ENCODE measurements around the gene NLRC5. TPM values are rescaled to one million over a fixed set of nuclear protein-coding genes. Genes with fewer than 3 reads are reported as not detected.
"Not testable (repeated sequence)": the region's sequence is repeated elsewhere in the genome, so short reads cannot be mapped to it uniquely, and the experiment has no call there.

The NLRC5 gene
- total RNA-seq, 6 donors from 2014 or later, result 29.2 to 361 (median 52.7) TPM

DNA sequence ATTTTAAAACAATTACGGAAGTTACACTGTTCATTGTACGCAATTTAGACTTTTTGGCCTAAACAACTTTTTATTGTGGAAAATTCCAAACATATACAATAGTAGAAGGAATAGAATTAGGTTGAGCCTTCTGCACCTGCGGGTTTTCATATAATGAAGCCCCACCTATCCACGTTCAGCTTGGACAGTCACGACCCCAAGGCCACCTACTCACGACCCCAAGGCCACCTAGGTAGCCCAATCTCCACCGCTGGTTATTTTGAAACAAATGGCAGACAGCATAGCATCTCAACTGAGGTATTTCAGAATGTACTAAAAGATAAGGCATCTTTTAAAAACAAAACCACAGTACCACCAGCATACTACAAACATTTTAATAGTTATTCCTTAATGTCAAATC is 631 bp downstream of the NLRC5 start:
- H3K36me3 ChIP-seq, result no peaks in the 10 kb centered on the region
- ATAC-seq (ENCODE audit: low FRiP score in 2 of 2) (no peak), DNase-seq (no peak)
- peak overlapping the region; percentile 69 to 81 (median 74) for H3K4me3 ChIP-seq
- TF ChIP-seq EP300 (IDR thresholded peaks at IDR 0.05) (no peak), POLR2AphosphoS5 (IDR thresholded peaks at IDR 0.05) (no peak), POLR2A (IDR thresholded peaks at IDR 0.05) (no peak)
- TF ChIP-seq, protein P1, sequence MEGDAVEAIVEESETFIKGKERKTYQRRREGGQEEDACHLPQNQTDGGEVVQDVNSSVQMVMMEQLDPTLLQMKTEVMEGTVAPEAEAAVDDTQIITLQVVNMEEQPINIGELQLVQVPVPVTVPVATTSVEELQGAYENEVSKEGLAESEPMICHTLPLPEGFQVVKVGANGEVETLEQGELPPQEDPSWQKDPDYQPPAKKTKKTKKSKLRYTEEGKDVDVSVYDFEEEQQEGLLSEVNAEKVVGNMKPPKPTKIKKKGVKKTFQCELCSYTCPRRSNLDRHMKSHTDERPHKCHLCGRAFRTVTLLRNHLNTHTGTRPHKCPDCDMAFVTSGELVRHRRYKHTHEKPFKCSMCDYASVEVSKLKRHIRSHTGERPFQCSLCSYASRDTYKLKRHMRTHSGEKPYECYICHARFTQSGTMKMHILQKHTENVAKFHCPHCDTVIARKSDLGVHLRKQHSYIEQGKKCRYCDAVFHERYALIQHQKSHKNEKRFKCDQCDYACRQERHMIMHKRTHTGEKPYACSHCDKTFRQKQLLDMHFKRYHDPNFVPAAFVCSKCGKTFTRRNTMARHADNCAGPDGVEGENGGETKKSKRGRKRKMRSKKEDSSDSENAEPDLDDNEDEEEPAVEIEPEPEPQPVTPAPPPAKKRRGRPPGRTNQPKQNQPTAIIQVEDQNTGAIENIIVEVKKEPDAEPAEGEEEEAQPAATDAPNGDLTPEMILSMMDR (IDR thresholded peaks at IDR 0.05), result no peak
- WGBS, 2 donors, result 10 to 12% methylated on average over 7 of the region's 7 CpGs
- peaks cover 31 to 72% (median 46%) of the 10 kb centered on the region in 4 donors for H3K4me1 ChIP-seq
- no peaks in the 10 kb centered on the region for H3K9me3 ChIP-seq
- no peaks in the 10 kb centered on the region for H3K27me3 ChIP-seq
- peak overlapping the region; percentile 76 to 93 (median 91) for H3K27ac ChIP-seq

DNA sequence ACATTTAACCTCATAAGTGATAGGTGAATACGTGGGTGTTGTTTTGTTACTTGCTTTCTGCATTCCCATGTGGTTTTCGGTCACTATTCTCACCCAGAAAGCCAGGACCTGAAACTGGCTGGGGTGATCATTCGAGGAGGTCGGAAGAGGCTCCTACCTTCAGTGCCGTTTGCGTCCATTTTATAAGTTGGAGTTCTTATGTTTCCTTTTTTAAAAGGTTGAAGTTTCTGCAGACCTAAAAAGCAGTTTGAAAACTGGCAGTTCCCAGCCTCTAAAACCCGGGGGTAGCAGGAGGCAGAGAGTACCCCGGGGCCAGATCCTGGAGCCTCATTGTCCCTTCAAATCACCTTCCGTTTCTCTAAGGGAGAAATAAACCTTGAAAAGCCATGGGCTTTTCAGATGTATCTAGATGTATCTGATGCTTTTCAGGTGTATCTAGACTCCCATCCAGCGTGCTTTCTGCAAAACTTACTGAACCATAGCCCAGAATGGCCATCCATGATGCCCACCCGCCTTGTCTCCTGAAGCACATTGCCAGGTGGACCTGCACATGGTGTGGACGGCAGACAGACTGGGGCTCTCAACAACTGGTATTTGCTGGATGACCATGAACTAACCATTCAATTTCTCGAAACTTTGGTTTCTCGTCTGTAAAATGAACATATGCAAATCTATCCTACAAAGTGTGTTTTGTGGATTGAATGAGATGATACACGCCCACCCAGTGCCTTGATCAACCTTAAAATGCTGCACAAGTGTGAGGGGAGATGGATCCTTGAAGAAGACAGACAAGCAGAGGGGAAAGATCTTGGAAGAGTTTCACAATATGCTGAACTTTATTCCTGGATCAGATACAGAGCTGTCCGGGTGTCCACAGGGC is 1.3 kb downstream of the NLRC5 start:
- no peaks in the 10 kb centered on the region for H3K9me3 ChIP-seq
- H3K36me3 ChIP-seq, result no peaks in the 10 kb centered on the region
- no peak for ATAC-seq (ENCODE audit: low FRiP score in 2 of 2)
- peaks cover 26 to 72% (median 41%) of the 10 kb centered on the region in 4 donors for H3K4me1 ChIP-seq
- DNase-seq, result no peak
- peak overlapping the region; percentile 69 to 81 (median 74) for H3K4me3 ChIP-seq
- WGBS, 2 donors, result 58 to 63% methylated on average over 16 of the region's 16 CpGs
- TF ChIP-seq POLR2AphosphoS5 (IDR thresholded peaks at IDR 0.05), result no peak
- TF ChIP-seq EP300 (IDR thresholded peaks at IDR 0.05), result no peak
- TF ChIP-seq, protein P1 (IDR thresholded peaks at IDR 0.05), result no peak
- TF ChIP-seq POLR2A (IDR thresholded peaks at IDR 0.05), result no peak
- peak overlapping the region; percentile 76 to 93 (median 91) for H3K27ac ChIP-seq
- H3K27me3 ChIP-seq, result no peaks in the 10 kb centered on the region

DNA sequence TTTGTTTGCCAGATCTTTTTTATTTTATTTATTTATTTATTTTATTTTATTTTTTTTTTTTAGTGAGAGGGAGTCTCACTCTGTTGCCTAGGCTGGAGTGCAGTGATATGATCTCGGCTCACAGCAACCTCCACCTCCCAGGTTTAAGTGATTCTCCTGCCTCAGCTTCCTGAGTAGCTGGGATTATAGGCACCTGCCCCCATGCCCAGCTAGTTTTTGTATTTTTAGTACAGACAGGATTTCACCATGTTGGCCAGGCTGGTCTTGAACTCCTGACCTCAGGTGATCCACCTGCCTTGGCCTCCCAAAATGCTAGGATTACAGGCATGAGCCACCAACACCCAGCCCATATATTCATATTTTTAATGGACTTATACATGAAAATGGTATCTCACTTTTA is 3.1 kb downstream of the NLRC5 start:
- not testable (repeated sequence) for DNase-seq; ATAC-seq (ENCODE audit: low FRiP score in 2 of 2); H3K36me3 ChIP-seq; H3K9me3 ChIP-seq; H3K27me3 ChIP-seq
- 71 to 80% methylated on average over 1 of the region's 1 CpG for WGBS, 2 donors
- H3K27ac ChIP-seq, result peak overlapping the region; percentile 69 to 93 (median 91)
- peaks cover 18 to 65% (median 35%) of the 10 kb centered on the region in 4 donors for H3K4me1 ChIP-seq
- H3K4me3 ChIP-seq, result peak overlapping the region in 2 of 4 donors; percentile 13 to 33

DNA sequence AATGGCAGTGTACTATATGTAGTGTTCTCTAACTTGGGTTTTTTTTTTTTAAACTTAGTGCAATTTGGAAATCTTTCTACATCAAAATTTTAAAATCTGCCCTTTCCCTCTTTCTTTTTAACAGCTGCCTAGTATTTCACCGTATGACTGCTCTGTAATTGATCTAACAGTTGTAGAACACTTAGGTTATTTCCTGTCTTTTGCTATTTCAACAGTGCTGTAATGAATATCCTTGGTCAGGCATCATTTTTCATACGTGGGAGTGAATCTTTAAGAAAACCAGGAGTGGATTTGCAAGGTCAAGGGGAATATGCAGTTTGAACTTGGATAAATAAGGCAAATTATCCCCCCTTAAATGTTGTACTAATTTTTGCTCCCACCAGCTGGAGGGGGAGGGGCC is 3.8 kb downstream of the NLRC5 start:
- no peaks in the 10 kb centered on the region for H3K27me3 ChIP-seq
- H3K4me1 ChIP-seq, result peaks cover 18 to 62% (median 29%) of the 10 kb centered on the region in 4 donors
- H3K27ac ChIP-seq, result peak overlapping the region in 2 of 4 donors; percentile 14 to 38
- DNase-seq (no peak), ATAC-seq (ENCODE audit: low FRiP score in 2 of 2) (no peak)
- TF ChIP-seq POLR2AphosphoS5 (IDR thresholded peaks at IDR 0.05), result no peak
- no peak for TF ChIP-seq POLR2A (IDR thresholded peaks at IDR 0.05)
- TF ChIP-seq, protein P1 (IDR thresholded peaks at IDR 0.05), result no peak
- TF ChIP-seq EP300 (IDR thresholded peaks at IDR 0.05), result no peak
- peaks cover 0 to 2% (median 0%) of the 10 kb centered on the region in 4 donors for H3K36me3 ChIP-seq
- WGBS, 2 donors, result 30 to 43% methylated on average over 2 of the region's 2 CpGs
- H3K9me3 ChIP-seq, result no peaks in the 10 kb centered on the region
- no peak overlapping the region for H3K4me3 ChIP-seq

DNA sequence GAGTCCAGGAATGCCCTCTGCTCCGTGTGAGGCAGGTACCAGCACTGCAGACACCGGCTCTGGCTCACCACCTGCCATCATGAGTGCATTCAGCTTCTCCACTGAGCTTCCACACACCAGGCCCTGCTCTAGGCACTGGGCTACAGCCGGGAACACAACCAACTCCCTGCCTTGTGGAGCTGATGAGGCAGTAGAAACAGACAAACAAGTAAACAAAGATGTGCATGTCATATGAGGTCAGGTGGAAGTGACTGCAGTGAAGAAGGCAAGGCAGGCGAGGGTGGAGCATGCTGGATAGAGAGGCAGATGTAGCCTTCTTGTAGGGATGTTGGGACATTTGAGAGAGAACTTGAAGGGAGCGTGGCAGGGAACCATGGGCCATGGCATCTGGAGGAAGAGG is 5.0 kb downstream of the NLRC5 start:
- no peak overlapping the region for H3K4me3 ChIP-seq
- H3K9me3 ChIP-seq, result no peaks in the 10 kb centered on the region
- 67 to 77% methylated on average over 5 of the region's 5 CpGs for WGBS, 2 donors
- H3K4me1 ChIP-seq, result peaks cover 17 to 62% (median 26%) of the 10 kb centered on the region in 4 donors
- ATAC-seq (ENCODE audit: low FRiP score in 2 of 2) (no peak), DNase-seq (no peak)
- H3K27ac ChIP-seq, result peak overlapping the region in 2 of 4 donors; percentile 4 to 38
- peaks cover 0 to 2% (median 0%) of the 10 kb centered on the region in 4 donors for H3K36me3 ChIP-seq
- TF ChIP-seq EP300 (IDR thresholded peaks at IDR 0.05) (no peak), POLR2AphosphoS5 (IDR thresholded peaks at IDR 0.05) (no peak), POLR2A (IDR thresholded peaks at IDR 0.05) (no peak)
- TF ChIP-seq, protein P1 (IDR thresholded peaks at IDR 0.05), result no peak
- H3K27me3 ChIP-seq, result no peaks in the 10 kb centered on the region
